T-helper 2 cell (primary cell): Measurements from ENCODE around the gene SLC37A1.

ENCODE experiments used
- DNase-seq, 5 experiments: peaks; one replicate each; pipeline versions ENCODE4 v3.0.0 to v3.0.0-alpha.2; 2012 to 2022

The SLC37A1 gene

GRCh38 chr21:42597487-42598158, 84.0 kb downstream of the SLC37A1 start:
- no peak for DNase-seq

- DNase-seq, result no peak
Observed at GRCh38 chr21:42598159-42598735, 84.6 kb downstream of the SLC37A1 start.

- DNase-seq, result no peak
Observed at GRCh38 chr21:42599486-42599885, 85.8 kb downstream of the SLC37A1 start.

- no peak for DNase-seq
Observed at GRCh38 chr21:42599962-42600361, 86.3 kb downstream of the SLC37A1 start.

- DNase-seq, result no peak
Observed at GRCh38 chr21:42601656-42602055, 88.0 kb downstream of the SLC37A1 start.

- no peak for DNase-seq
Observed at GRCh38 chr21:42607102-42607501, 93.5 kb downstream of the SLC37A1 start.

- DNase-seq, result no peak
Observed at GRCh38 chr21:42607525-42608102, 94.0 kb downstream of the SLC37A1 start.

- DNase-seq, result no peak
Observed at GRCh38 chr21:42608446-42608845, 94.8 kb downstream of the SLC37A1 start.

GRCh38 chr21:42609811-42610210, 96.2 kb downstream of the SLC37A1 start:
- DNase-seq, result peak in 2 of 5 experiments; percentile 10 to 76

- no peak for DNase-seq
Observed at GRCh38 chr21:42611852-42612251, 98.2 kb downstream of the SLC37A1 start.

- DNase-seq, result no peak
Observed at GRCh38 chr21:42612390-42612789, 98.7 kb downstream of the SLC37A1 start.

- no peak for DNase-seq
Observed at GRCh38 chr21:42613756-42614155, 100.1 kb downstream of the SLC37A1 start.

- DNase-seq, result peak in 3 of 5 experiments; percentile 21 to 73 (median 65)
Observed at GRCh38 chr21:42614396-42614795, 100.7 kb downstream of the SLC37A1 start.

GRCh38 chr21:42614811-42615351, 101.2 kb downstream of the SLC37A1 start:
- DNase-seq, result peak in 3 of 5 experiments; percentile 31 to 85 (median 56)

GRCh38 chr21:42615377-42615776, 101.7 kb downstream of the SLC37A1 start:
- peak in 1 of 5 experiments; percentile 47 for DNase-seq

- DNase-seq, result no peak
Observed at GRCh38 chr21:42615924-42616323, 102.3 kb downstream of the SLC37A1 start.

- DNase-seq, result peak in 1 of 5 experiments; percentile 69
Observed at GRCh38 chr21:42616446-42616845, 102.8 kb downstream of the SLC37A1 start.

- no peak for DNase-seq
Observed at GRCh38 chr21:42616941-42617340, 103.3 kb downstream of the SLC37A1 start.

- DNase-seq, result no peak
Observed at GRCh38 chr21:42617486-42617885, 103.8 kb downstream of the SLC37A1 start.

- DNase-seq, result no peak
Observed at GRCh38 chr21:42618707-42619102, 105.1 kb downstream of the SLC37A1 start.

GRCh38 chr21:42619166-42619565, 105.5 kb downstream of the SLC37A1 start:
- DNase-seq, result no peak

GRCh38 chr21:42619841-42620240, 106.2 kb downstream of the SLC37A1 start:
- DNase-seq, result no peak

- DNase-seq, result no peak
Observed at GRCh38 chr21:42621166-42621818, 107.6 kb downstream of the SLC37A1 start.
